ENCODE data around the gene DNAH14.
"Not testable (repeated sequence)": the region's sequence is repeated elsewhere in the genome, so short reads cannot be mapped to it uniquely, and the experiment has no call there.

Gene DNAH14

DNA sequence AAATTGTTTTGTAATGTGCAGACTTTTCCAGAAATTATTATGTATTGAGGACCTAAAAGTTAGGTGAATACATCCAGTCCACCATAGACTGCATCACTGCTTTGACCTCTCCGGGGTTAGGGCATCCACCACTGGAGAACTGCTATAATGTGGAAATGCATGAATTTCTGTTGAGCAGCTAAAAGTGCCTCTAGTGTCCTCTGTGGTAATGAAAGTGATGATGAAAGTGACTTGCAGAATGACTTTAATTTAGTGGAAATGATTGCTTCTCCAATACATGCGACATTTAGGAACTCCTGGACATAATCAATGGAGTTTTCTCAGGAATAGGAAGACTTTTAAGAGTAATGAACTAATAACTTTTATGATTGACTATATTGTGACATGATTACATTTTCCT is 327.6 kb downstream of the DNAH14 start:
- H3K4me1 ChIP-seq (ENCODE audit: control insufficient read depth in 1 of 2, insufficient read depth in 2 of 2, low read length in 2 of 2): no peaks in the 10 kb centered on the region
- no peaks in the 10 kb centered on the region for H3K27me3 ChIP-seq (ENCODE audit: low read depth, low read length)
- no peaks in the 10 kb centered on the region for H3K36me3 ChIP-seq (ENCODE audit: control insufficient read depth in 1 of 2, insufficient read depth in 2 of 2, low read length in 2 of 2)
- H3K9me3 ChIP-seq (ENCODE audit: control insufficient read depth in 1 of 2, low read length in 2 of 2): peaks cover 3% of the 10 kb centered on the region in 2 donors
- H3K27ac ChIP-seq (ENCODE audit: low read length): no peak overlapping the region
- no peak overlapping the region for H3K4me3 ChIP-seq (ENCODE audit: low read depth in 1 of 2, low read length in 2 of 2)

DNA sequence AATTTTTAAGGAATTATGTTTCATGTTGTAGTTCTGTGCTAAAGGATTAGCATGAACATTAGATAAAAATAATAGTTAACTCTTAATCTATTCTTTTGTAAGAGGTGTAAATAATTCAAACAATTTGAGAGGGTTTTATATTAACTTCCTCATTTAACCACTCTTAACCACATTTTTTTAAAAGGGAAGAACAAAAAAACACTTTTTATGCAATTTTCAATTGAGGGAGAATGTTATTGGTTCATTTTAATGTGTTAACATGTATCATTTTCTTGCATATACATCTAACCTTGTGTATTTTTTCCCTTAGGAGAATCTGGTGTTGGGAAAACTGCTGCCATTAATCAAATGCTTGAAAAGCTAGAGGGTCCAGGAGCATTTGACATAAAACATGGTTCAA is 329.3 kb downstream of the DNAH14 start:
- no peak overlapping the region for H3K4me3 ChIP-seq (ENCODE audit: low read depth in 1 of 2, low read length in 2 of 2)
- H3K4me1 ChIP-seq (ENCODE audit: control insufficient read depth in 1 of 2, insufficient read depth in 2 of 2, low read length in 2 of 2): no peaks in the 10 kb centered on the region
- H3K9me3 ChIP-seq (ENCODE audit: control insufficient read depth in 1 of 2, low read length in 2 of 2): peaks cover 3% of the 10 kb centered on the region in 2 donors
- H3K36me3 ChIP-seq (ENCODE audit: control insufficient read depth in 1 of 2, insufficient read depth in 2 of 2, low read length in 2 of 2): no peaks in the 10 kb centered on the region
- H3K27me3 ChIP-seq (ENCODE audit: low read depth, low read length): no peaks in the 10 kb centered on the region
- no peak overlapping the region for H3K27ac ChIP-seq (ENCODE audit: low read length)

DNA sequence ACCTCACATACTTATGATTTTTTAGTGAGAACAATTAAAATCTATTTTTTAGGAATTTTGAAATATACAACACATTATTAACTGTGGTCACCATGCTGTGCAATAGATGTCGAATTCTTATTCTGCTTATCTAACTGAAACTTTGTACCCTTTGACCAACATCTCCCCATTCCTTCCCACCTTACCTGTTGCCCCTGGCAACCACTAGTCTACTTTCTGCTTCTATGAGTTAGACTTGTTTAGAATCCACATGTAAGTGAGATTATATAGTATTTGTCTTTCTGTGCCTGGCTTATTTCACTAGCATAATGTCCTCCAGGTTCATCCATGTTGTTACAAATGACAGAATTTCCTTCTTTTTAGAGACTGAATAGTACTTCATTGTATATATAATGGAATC is 330.1 kb downstream of the DNAH14 start:
- H3K27me3 ChIP-seq (ENCODE audit: low read depth, low read length): no peaks in the 10 kb centered on the region
- H3K36me3 ChIP-seq (ENCODE audit: control insufficient read depth in 1 of 2, insufficient read depth in 2 of 2, low read length in 2 of 2): no peaks in the 10 kb centered on the region
- no peak overlapping the region for H3K4me3 ChIP-seq (ENCODE audit: low read depth in 1 of 2, low read length in 2 of 2)
- H3K4me1 ChIP-seq (ENCODE audit: control insufficient read depth in 1 of 2, insufficient read depth in 2 of 2, low read length in 2 of 2): no peaks in the 10 kb centered on the region
- peaks cover 3% of the 10 kb centered on the region in 2 donors for H3K9me3 ChIP-seq (ENCODE audit: control insufficient read depth in 1 of 2, low read length in 2 of 2)
- H3K27ac ChIP-seq (ENCODE audit: low read length): no peak overlapping the region

DNA sequence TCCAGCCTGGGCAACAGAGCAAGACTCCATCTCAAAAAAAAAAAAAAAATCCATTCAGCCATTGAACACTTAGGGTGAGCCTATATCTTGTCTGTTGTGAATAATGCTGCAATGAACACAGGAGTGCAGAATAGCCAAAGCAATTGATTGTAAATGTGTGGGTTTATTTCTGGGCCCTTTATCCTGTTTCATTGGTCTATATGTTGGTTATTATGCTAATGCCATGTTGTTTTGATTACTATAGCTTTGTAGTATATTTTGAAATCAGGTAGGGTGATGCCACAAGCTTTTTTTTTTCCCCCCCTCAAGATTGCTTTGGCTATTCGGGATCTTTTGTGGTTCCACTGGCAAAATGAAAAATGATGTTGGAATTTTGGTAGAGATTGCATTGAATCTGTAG is 330.8 kb downstream of the DNAH14 start:
- Histone ChIP-seq H3K27ac (ENCODE audit: low read length) (no peak overlapping the region), H3K4me3 (ENCODE audit: low read depth in 1 of 2, low read length in 2 of 2) (no peak overlapping the region), H3K4me1 (ENCODE audit: control insufficient read depth in 1 of 2, insufficient read depth in 2 of 2, low read length in 2 of 2) (no peaks in the 10 kb centered on the region), H3K36me3 (ENCODE audit: control insufficient read depth in 1 of 2, insufficient read depth in 2 of 2, low read length in 2 of 2) (no peaks in the 10 kb centered on the region), H3K27me3 (ENCODE audit: low read depth, low read length) (no peaks in the 10 kb centered on the region), H3K9me3 (ENCODE audit: control insufficient read depth in 1 of 2, low read length in 2 of 2) (peaks cover 3% of the 10 kb centered on the region in 2 donors)

DNA sequence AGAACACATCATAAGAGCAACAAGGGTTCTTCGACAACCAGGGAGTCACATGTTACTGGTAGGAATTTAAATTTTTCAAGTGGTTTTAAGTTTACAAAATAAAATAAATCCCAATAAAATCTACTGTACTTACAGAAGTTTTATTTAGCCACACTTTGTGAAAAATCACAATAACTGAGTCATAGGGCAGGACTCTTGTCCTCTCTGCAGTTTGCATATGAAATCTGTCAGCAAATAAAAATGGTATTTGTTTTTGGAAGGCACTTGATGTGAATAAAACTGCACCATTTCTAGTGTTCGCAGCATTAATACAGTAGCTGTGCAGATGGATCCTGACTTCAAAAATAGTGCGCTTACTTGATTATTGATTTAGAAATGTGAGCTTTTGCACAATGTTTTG is 348.0 kb downstream of the DNAH14 start:
- no peak overlapping the region for H3K4me3 ChIP-seq (ENCODE audit: low read depth in 1 of 2, low read length in 2 of 2)
- H3K27me3 ChIP-seq (ENCODE audit: low read depth, low read length): no peaks in the 10 kb centered on the region
- no peaks in the 10 kb centered on the region for H3K4me1 ChIP-seq (ENCODE audit: control insufficient read depth in 1 of 2, insufficient read depth in 2 of 2, low read length in 2 of 2)
- H3K9me3 ChIP-seq (ENCODE audit: control insufficient read depth in 1 of 2, low read length in 2 of 2): peaks cover 0 to 8% of the 10 kb centered on the region in 2 donors
- no peak overlapping the region for H3K27ac ChIP-seq (ENCODE audit: low read length)
- no peaks in the 10 kb centered on the region for H3K36me3 ChIP-seq (ENCODE audit: control insufficient read depth in 1 of 2, insufficient read depth in 2 of 2, low read length in 2 of 2)

DNA sequence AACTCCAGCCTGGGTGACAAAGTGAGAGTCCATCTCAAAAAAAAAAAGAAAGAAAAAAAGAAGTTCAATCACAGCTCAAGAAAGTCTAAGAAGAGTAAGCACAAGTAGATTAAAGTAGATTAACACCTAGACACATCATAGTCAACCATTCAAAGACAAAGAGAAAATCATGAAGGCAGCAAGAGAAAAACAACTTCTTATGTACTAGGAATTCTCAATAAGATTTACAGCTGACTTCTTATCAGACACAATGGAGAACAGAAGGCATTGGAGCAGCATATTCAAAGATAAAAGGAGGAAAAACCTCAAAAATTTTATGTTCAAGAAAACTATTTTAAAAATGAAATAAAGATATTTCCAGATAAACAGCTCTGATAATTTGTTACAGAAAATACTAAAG is 351.1 kb downstream of the DNAH14 start:
- Histone ChIP-seq H3K4me1 (ENCODE audit: control insufficient read depth in 1 of 2, insufficient read depth in 2 of 2, low read length in 2 of 2) (no peaks in the 10 kb centered on the region), H3K36me3 (ENCODE audit: control insufficient read depth in 1 of 2, insufficient read depth in 2 of 2, low read length in 2 of 2) (no peaks in the 10 kb centered on the region), H3K9me3 (ENCODE audit: control insufficient read depth in 1 of 2, low read length in 2 of 2) (peaks cover 0 to 8% of the 10 kb centered on the region in 2 donors), H3K27me3 (ENCODE audit: low read depth, low read length) (no peaks in the 10 kb centered on the region), H3K27ac (ENCODE audit: low read length) (no peak overlapping the region), H3K4me3 (ENCODE audit: low read depth in 1 of 2, low read length in 2 of 2) (no peak overlapping the region)

DNA sequence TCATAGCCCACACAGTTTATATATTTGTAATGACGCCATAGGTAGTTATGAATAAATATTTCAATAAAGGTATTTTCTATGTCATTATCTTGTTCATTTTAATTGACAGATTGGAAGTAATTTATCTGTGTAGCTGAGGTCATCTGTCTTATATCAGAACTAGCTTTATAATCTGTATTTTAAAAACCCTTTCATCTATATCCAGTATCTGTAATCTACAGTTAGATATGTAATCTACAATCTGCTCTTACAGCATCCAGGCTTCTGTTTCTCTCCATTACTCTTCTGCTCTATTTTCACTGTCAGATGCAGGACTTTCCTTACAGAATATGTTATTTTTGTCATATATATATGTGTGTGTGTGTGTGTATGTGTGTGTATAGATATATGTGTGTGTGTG is 360.8 kb downstream of the DNAH14 start:
- no peak overlapping the region for H3K27ac ChIP-seq (ENCODE audit: low read length)
- H3K27me3 ChIP-seq (ENCODE audit: low read depth, low read length): no peaks in the 10 kb centered on the region
- no peak overlapping the region for H3K4me3 ChIP-seq (ENCODE audit: low read depth in 1 of 2, low read length in 2 of 2)
- no peaks in the 10 kb centered on the region for H3K36me3 ChIP-seq (ENCODE audit: control insufficient read depth in 1 of 2, insufficient read depth in 2 of 2, low read length in 2 of 2)
- peaks cover 0 to 19% of the 10 kb centered on the region in 2 donors for H3K9me3 ChIP-seq (ENCODE audit: control insufficient read depth in 1 of 2, low read length in 2 of 2)
- no peaks in the 10 kb centered on the region for H3K4me1 ChIP-seq (ENCODE audit: control insufficient read depth in 1 of 2, insufficient read depth in 2 of 2, low read length in 2 of 2)

DNA sequence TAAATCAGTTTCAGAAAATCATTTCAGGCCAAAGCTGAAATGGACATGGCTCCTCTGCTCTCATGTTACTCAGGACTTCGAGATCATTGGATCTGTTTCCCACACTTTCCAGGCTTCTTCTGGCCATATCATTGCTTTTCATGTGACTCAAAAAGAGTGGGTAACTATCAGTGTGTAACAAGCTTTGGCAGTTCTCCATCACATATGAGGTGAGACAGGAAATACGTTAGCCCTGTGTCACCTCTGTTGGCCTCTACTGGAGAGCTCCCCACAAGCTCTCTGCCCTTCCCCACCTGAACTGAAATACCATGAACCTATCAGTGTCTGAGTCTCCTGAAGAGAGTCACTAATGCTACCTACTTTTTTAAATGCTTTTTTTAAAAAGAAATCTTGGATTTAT is 370.1 kb downstream of the DNAH14 start:
- no peak overlapping the region for H3K27ac ChIP-seq (ENCODE audit: low read length)
- H3K4me3 ChIP-seq (ENCODE audit: low read depth in 1 of 2, low read length in 2 of 2): no peak overlapping the region
- H3K4me1 ChIP-seq (ENCODE audit: control insufficient read depth in 1 of 2, insufficient read depth in 2 of 2, low read length in 2 of 2): no peaks in the 10 kb centered on the region
- H3K36me3 ChIP-seq (ENCODE audit: control insufficient read depth in 1 of 2, insufficient read depth in 2 of 2, low read length in 2 of 2): no peaks in the 10 kb centered on the region
- peaks cover 0 to 5% of the 10 kb centered on the region in 2 donors for H3K9me3 ChIP-seq (ENCODE audit: control insufficient read depth in 1 of 2, low read length in 2 of 2)
- H3K27me3 ChIP-seq (ENCODE audit: low read depth, low read length): no peaks in the 10 kb centered on the region

DNA sequence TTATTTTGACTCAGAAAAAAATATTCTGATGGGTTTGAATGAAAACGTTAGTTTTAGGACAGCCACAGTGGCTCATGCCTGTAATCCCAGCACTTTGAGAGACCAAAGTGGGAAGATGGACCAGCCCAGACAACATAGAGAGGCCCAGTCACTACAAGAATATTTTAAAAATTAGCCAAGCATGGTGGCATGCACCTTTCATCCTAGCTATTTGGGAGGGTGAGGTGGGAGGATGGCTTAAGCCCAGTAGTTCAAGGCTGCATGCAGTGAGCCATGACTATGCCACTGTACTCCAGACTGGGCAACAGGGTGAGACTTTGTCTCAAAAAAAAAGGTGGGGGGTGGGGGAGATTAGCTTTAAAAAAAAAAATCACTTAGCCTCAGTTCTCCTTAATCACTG is 370.9 kb downstream of the DNAH14 start:
- no peak overlapping the region for H3K27ac ChIP-seq (ENCODE audit: low read length)
- H3K36me3 ChIP-seq (ENCODE audit: control insufficient read depth in 1 of 2, insufficient read depth in 2 of 2, low read length in 2 of 2): no peaks in the 10 kb centered on the region
- no peaks in the 10 kb centered on the region for H3K4me1 ChIP-seq (ENCODE audit: control insufficient read depth in 1 of 2, insufficient read depth in 2 of 2, low read length in 2 of 2)
- no peaks in the 10 kb centered on the region for H3K9me3 ChIP-seq (ENCODE audit: control insufficient read depth in 1 of 2, low read length in 2 of 2)
- no peaks in the 10 kb centered on the region for H3K27me3 ChIP-seq (ENCODE audit: low read depth, low read length)
- H3K4me3 ChIP-seq (ENCODE audit: low read depth in 1 of 2, low read length in 2 of 2): no peak overlapping the region

DNA sequence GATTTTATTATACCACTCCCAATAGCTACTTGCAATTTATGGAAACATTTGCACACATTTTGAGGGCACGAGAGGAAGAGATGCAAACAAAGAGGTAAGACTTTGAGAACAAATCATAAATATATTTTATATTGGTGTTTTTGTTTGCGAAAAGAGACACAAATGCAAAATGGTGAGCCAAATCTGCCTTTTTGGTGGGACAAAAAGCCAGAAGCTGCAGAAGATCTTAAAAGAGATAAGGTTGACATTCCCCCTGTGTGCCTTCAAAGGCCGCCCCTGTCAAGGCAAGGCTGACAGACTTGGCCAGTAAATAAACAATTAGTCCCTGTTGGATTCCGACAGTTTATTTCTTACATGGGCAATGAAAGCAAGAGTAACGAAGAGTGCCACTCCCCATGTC is 375.5 kb downstream of the DNAH14 start:
- Histone ChIP-seq H3K36me3 (ENCODE audit: control insufficient read depth in 1 of 2, insufficient read depth in 2 of 2, low read length in 2 of 2) (no peaks in the 10 kb centered on the region), H3K4me1 (ENCODE audit: control insufficient read depth in 1 of 2, insufficient read depth in 2 of 2, low read length in 2 of 2) (no peaks in the 10 kb centered on the region), H3K27me3 (ENCODE audit: low read depth, low read length) (no peaks in the 10 kb centered on the region), H3K9me3 (ENCODE audit: control insufficient read depth in 1 of 2, low read length in 2 of 2) (no peaks in the 10 kb centered on the region), H3K27ac (ENCODE audit: low read length) (no peak overlapping the region), H3K4me3 (ENCODE audit: low read depth in 1 of 2, low read length in 2 of 2) (no peak overlapping the region)

DNA sequence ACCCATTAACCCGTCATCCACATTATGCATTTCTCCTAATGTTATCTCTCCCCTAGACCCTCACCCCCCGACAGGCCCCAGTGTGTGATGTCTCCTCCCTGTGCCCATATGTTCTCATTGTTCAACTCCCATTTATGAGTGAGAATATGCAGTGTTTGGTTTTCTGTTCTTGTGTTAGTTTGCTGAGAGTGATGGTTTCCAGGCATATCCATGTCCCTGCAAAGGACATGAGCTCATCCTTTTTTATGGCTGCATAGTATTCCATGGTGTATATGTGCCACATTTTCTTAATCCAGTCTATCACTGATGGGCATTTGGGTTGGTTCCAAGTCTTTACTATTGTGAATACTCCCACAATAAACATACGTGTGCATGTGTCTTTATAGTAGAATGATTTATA is 381.1 kb downstream of the DNAH14 start:
- not testable (repeated sequence) for H3K9me3 ChIP-seq (ENCODE audit: control insufficient read depth in 1 of 2, low read length in 2 of 2); H3K4me3 ChIP-seq (ENCODE audit: low read depth in 1 of 2, low read length in 2 of 2); H3K4me1 ChIP-seq (ENCODE audit: control insufficient read depth in 1 of 2, insufficient read depth in 2 of 2, low read length in 2 of 2); H3K36me3 ChIP-seq (ENCODE audit: control insufficient read depth in 1 of 2, insufficient read depth in 2 of 2, low read length in 2 of 2); H3K27ac ChIP-seq (ENCODE audit: low read length); H3K27me3 ChIP-seq (ENCODE audit: low read depth, low read length)

DNA sequence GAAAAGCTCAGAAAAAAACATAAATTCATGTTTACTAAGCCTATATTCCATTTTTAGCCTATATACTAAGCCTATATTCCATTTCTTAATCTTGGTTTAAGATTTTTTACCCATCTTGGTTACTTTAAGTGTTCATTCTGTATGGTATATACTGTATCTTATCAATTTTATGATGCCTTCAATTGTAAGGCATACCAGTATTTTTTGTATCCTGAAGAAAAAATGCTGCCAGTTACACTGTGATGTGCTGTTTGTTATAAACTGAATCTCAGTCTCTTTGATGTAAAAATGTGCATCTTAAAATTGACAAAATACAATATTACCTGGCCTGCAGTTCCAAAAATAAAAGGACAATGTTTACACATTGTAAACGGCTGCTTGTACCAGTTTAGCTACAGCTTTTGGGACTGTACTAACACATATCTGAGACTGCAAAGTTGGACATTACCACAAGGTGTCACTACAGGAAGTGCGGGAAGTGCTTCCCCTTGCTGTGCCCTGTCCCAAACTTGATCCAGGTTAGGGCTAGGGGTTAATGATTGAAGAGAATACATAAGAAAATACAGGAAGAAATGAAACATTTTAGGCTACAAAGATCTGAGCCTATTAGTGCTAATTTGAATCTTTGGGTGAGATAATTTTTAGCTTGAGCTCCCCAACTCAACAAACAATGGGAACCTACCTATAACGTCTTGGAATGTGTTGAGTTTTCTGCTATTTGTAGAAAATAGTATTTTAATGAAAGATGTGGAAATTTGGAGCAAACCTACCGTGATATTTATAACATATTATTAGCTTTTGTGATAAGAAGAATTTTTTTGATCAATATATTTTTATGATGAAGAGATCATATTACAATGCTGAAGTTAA is 389.5 kb downstream of the DNAH14 start:
- H3K4me3 ChIP-seq (ENCODE audit: low read depth in 1 of 2, low read length in 2 of 2): no peak overlapping the region
- no peaks in the 10 kb centered on the region for H3K36me3 ChIP-seq (ENCODE audit: control insufficient read depth in 1 of 2, insufficient read depth in 2 of 2, low read length in 2 of 2)

More for the DNA sequence above, 389.5 kb downstream of the DNAH14 start:
- Histone ChIP-seq H3K4me1 (ENCODE audit: control insufficient read depth in 1 of 2, insufficient read depth in 2 of 2, low read length in 2 of 2) (no peaks in the 10 kb centered on the region), H3K9me3 (ENCODE audit: control insufficient read depth in 1 of 2, low read length in 2 of 2) (peaks cover 0 to 2% of the 10 kb centered on the region in 2 donors), H3K27me3 (ENCODE audit: low read depth, low read length) (no peaks in the 10 kb centered on the region), H3K27ac (ENCODE audit: low read length) (no peak overlapping the region)

All from muscle layer of duodenum (tissue), 2 donors.